ENCODE data around the gene NBEA.

The NBEA gene

DNA sequence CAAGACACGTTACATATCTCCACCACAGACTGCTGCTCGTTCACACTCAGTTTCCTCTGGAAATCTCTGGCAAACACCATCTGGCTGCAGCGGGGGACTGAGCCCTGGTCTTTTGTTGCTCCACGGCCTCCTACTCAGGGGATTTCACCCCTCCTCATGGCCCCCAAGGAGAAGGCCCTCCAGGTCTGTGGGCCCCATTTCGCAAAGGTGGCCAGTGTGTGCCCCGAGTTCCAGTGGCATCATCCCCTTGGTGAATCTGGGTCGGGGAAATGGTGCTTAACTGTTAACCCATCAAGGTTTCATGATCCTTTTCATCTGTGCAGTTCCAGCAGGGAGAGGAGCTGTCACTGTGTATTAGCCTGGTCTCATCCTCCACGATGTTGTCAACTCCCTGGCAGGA is 769.8 kb downstream of the NBEA start:
- no peaks in the 10 kb centered on the region for H3K36me3 Mint-ChIP-seq
- no peak overlapping the region for H3K27ac Mint-ChIP-seq
- no peaks in the 10 kb centered on the region for H3K27me3 Mint-ChIP-seq
- H3K4me3 Mint-ChIP-seq, result no peak overlapping the region
- H3K4me1 Mint-ChIP-seq, result no peaks in the 10 kb centered on the region
- no peaks in the 10 kb centered on the region for H3K9me3 Mint-ChIP-seq

DNA sequence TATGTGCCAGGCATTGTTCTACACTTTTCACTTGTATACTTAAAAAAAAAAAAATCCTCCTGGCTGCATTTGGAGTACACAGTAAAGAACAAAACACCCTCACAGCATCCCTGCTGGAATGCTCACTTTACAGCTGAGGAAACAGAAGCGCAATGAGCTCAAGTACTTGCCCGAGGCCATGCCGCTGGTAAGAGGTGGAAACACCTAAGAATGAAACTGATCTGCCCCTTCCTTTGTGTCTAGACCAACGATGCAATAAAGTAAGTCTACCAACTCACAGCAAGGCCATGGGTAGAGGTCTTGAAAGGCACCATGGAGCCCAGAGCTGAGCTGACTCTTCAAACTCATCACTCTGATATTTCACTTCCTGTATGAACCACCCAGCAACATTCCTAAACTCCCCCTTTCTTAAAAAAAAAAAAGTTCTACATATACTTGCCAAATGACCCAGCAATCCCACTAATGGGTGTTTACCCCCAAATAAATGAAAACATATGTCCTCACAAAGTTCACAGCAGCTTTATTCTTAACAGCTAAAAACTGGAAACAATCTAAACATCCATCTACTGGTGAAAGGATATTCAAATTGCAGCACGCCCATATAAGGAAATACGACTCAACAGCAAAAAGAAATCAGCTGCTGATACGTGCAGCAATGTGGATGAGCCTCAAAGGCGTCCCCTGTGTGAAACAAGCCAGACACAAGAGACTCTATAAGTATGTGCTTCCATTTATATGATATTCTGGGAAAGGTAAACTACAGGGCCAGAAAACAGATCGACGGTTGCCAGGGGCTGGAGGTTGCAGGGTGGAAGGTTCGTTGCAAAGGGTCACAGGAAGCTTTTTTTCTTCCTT is 771.1 kb downstream of the NBEA start:
- no peaks in the 10 kb centered on the region for H3K36me3 Mint-ChIP-seq
- no peaks in the 10 kb centered on the region for H3K9me3 Mint-ChIP-seq
- no peaks in the 10 kb centered on the region for H3K4me1 Mint-ChIP-seq
- no peak overlapping the region for H3K4me3 Mint-ChIP-seq
- no peaks in the 10 kb centered on the region for H3K27me3 Mint-ChIP-seq
- no peak overlapping the region for H3K27ac Mint-ChIP-seq

DNA sequence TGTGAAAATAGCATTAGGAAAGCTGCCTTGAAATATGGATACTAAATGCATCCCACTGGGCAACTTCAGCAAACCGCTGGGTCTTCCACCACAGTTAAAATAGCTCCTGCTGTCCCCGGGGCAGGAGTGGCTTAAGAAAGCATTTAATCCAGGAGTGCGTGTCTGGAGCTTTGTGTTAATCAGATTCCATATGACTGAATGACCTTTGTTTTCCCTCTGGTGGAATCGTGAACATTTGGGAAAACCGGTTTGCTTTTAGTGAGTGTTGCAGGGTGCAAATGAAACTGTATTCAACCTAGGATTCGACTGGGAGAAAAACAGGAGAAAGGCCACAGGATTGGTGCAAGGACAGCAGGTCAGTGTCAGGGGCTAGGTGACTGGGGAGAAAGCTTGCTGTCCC is 772.1 kb downstream of the NBEA start:
- no peaks in the 10 kb centered on the region for H3K4me1 Mint-ChIP-seq
- no peak overlapping the region for H3K27ac Mint-ChIP-seq
- H3K36me3 Mint-ChIP-seq, result no peaks in the 10 kb centered on the region
- no peaks in the 10 kb centered on the region for H3K9me3 Mint-ChIP-seq
- H3K4me3 Mint-ChIP-seq, result no peak overlapping the region
- H3K27me3 Mint-ChIP-seq, result peaks cover 1% of the 10 kb centered on the region

DNA sequence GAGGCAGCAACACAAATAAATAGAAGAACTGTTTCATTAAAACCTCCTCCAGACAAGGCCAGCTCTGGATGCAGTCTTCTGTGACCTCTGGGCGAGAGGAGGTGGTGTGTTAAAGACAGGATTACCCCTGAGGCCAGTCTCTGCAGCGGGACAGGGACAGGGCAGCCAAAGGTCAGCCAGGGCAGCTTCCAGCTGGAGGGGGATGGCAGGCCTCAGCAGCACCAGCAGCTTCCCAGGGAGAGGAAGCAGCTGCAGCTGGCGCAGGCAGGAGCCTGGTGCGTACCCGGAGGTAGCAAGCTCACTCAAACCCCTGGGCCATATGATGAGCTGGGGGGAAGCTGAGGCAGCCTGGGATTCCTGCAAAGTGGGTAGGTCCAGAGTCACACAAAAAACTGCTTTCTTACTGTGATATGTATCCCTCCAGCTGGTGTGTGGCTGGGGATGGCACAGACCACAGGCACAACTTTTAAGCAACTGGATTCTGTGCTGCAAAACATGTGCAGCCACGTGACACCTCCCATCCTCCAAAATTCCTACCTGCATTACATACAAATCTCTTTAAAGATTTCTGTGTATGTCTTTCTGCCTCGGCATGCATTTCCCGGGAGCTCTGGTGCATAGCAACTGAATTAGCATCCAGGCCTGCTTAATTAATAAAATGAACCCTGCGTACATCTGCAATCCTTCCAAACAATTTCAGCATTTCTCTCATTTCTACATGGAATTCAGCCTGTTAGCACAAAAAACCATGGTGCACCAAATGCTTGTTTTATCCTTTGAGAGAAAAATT is 772.7 kb downstream of the NBEA start:
- H3K4me3 Mint-ChIP-seq, result no peak overlapping the region
- H3K27ac Mint-ChIP-seq, result no peak overlapping the region
- no peaks in the 10 kb centered on the region for H3K9me3 Mint-ChIP-seq
- H3K27me3 Mint-ChIP-seq, result peaks cover 5% of the 10 kb centered on the region
- H3K4me1 Mint-ChIP-seq, result no peaks in the 10 kb centered on the region
- no peaks in the 10 kb centered on the region for H3K36me3 Mint-ChIP-seq

DNA sequence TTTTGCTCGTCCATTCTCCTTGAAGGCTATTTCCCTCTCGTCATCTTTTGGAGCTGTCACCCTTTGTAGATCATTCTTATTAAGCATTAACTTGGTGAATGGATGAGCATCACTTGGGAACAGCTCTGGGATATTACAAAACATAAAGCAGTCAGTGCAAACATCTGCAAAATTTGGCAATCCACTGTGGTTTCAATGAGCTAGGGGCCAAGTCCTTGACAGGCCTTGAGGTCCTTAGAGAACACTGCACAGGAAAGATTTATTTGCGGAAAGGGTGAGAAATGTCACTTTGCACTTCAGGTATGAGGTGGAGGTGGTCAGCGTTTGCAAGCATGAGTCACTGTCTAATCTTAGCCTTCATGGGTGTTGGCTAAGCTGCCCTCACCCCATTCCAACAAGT is 774.1 kb downstream of the NBEA start:
- Mint-ChIP-seq H3K36me3 (no peaks in the 10 kb centered on the region), H3K9me3 (no peaks in the 10 kb centered on the region), H3K4me1 (peaks cover 6% of the 10 kb centered on the region), H3K4me3 (no peak overlapping the region), H3K27ac (no peak overlapping the region), H3K27me3 (peaks cover 5% of the 10 kb centered on the region)

DNA sequence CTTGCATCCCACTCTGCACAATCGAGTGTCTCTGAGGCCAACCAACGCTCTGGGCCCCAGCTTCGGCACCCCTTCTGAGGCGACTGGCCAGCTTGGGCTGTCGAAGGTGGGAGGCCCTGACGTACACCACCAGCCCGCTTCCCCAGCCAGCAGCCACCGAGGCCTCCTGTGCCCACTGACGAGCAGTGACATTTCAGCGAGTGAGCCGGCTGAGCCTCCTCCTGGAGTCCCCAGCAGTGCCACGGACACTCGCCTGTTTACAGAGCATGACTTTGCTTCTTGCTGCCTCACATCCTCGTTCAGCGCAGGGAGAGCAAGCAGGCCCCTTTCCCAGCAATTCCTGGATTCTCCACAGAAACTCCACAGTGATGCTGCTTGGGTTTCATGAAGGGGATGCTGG is 774.7 kb downstream of the NBEA start:
- H3K4me1 Mint-ChIP-seq, result peaks cover 6% of the 10 kb centered on the region
- H3K9me3 Mint-ChIP-seq, result no peaks in the 10 kb centered on the region
- H3K27me3 Mint-ChIP-seq, result peaks cover 7% of the 10 kb centered on the region
- no peak overlapping the region for H3K4me3 Mint-ChIP-seq
- no peak overlapping the region for H3K27ac Mint-ChIP-seq
- no peaks in the 10 kb centered on the region for H3K36me3 Mint-ChIP-seq

DNA sequence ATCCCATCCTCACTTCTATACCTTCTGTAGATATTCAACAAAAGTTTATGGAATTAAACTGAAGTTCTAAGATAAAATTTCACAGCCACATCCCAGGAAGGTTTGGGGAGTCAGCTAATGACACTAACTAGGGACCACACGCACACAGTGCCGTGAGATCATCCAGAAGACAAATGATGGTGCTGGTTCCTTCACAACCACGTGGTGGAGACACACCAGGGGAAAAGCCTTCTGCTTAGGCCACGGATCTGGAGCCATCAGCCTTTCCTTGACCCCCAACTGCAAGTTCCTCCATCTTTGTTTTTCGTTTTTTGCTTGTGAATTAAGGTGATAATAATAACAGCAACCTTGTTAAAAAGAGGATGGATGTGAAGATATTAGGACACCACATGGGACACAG is 776.0 kb downstream of the NBEA start:
- H3K4me3 Mint-ChIP-seq, result no peak overlapping the region
- H3K36me3 Mint-ChIP-seq, result no peaks in the 10 kb centered on the region
- no peaks in the 10 kb centered on the region for H3K9me3 Mint-ChIP-seq
- no peak overlapping the region for H3K27ac Mint-ChIP-seq
- peaks cover 7% of the 10 kb centered on the region for H3K27me3 Mint-ChIP-seq
- peaks cover 6% of the 10 kb centered on the region for H3K4me1 Mint-ChIP-seq

DNA sequence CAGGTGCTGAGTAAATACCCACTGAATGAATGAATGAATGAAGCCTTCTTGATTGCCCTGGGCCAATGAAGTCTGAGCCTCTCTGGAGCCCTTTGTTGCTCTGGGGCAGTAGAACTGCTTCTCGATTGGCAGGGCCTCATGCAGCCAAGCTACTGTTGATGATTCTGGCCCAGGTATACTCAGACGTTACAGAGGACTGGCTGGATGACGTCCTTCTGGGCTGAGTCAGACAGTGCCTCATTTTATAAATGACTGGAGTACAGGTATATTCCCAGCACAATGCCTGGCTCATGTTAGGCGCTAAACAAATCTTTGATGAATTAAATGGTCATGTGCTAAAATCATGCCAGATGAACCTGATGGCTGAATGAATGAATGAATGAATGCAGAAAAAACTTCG is 778.2 kb downstream of the NBEA start:
- H3K4me1 Mint-ChIP-seq, result peaks cover 6% of the 10 kb centered on the region
- H3K4me3 Mint-ChIP-seq, result no peak overlapping the region
- no peaks in the 10 kb centered on the region for H3K9me3 Mint-ChIP-seq

DNA sequence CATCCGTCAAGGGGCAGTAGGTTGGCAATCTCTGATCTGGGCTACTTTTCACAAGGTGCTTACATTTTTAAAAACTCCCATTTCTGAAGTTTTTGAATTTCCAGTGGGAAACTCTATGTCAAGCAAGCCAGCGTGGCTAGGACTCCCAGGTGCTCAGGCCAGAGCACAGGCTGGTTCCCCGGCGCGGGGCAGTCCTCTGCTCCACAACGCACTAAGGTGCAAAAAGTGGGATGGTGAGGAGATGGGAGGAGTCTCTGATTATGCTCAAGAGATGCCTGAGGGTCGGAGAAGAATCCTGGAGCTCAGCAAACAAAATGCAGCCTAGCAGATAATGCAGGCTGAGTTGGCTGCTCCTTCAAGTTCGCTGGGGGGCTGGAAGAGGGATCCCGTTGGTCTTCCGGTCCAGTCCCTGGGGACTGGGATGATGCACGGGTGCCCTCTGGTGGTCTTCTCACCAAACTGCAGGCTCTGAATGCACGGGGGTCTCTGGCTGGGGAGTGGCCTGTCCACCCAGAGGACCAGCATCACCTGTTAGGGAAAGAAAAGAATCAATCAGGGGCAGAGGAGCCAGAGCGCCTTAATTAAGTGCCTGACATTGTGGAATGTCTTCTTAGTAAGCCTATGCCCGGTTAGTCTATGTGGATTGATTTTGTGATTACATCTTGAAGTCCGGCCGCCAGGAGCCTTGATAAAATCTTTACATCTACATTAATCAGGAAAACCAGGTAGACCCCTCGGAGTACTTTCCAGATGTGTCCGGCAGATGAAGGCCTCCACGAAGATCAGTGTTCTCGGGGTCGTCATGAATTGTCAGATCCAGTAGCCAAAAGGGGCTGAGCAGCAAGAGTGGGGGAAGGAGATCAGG is 778.9 kb downstream of the NBEA start:
- Mint-ChIP-seq H3K36me3 (no peaks in the 10 kb centered on the region), H3K27ac (no peak overlapping the region), H3K4me3 (no peak overlapping the region), H3K9me3 (no peaks in the 10 kb centered on the region), H3K4me1 (peaks cover 6% of the 10 kb centered on the region), H3K27me3 (peaks cover 7% of the 10 kb centered on the region)

More for the DNA sequence above, 778.2 kb downstream of the NBEA start:
- Mint-ChIP-seq H3K27me3 (peaks cover 7% of the 10 kb centered on the region), H3K27ac (no peak overlapping the region), H3K36me3 (no peaks in the 10 kb centered on the region)

All from activated naive CD4-positive, alpha-beta T cell treated with anti-CD3 and anti-CD28 coated beads, Interleukin-2, amount 50 U/mL, for 24 hours (primary cell).